22Rv1 (cell line): ENCODE data around the gene TRAPPC1.

Source experiments
- CTCF ChIP-seq: fragments of 450-650 bp; IDR thresholded peaks from 2 replicates; pipeline ENCODE4 v1.5.1; 2017; ENCODE audit warnings: mild to moderate bottlenecking
- ZFX ChIP-seq: fragments of 450-650 bp; IDR thresholded peaks from 2 replicates; pipeline ENCODE4 v1.6.1; 2017; ENCODE audit warnings: antibody characterized with exemption, borderline replicate concordance

- TF ChIP-seq CTCF (0 out of 2 replicates have a peak, but pooled peaks have one; percentile 17), ZFX (no peak)
Observed at GRCh38 chr17:7915611-7916384, 15.9 kb downstream of the TRAPPC1 start, which contains the start of gene RNF227.
